GM12865 (cell line): ENCODE data around the gene ATP11A.
"Not testable (repeated sequence)": the region's sequence is repeated elsewhere in the genome, so short reads cannot be mapped to it uniquely, and the experiment has no call there.

Experiments
- DNase-seq: peaks from one replicate; pipeline ENCODE4 v3.0.0; 2010; ENCODE audit warnings: low read depth
- H3K4me3 ChIP-seq: 2 replicates; pipeline ENCODE4 v1.5.1; 2011; ENCODE audit warnings: mild to moderate bottlenecking, low read depth, low read length, control low read depth
- CTCF ChIP-seq: IDR thresholded peaks from 2 replicates; pipeline ENCODE4 v1.5.1; 2011; ENCODE audit warnings: low read length, control low read depth, low read depth, inconsistent platforms; ENCODE audit not compliant: insufficient read depth; ENCODE audit errors: missing control alignments

Gene ATP11A

GRCh38 chr13:112861876-112862615, 172.2 kb downstream of the ATP11A start:
- no peak for TF ChIP-seq CTCF
- DNase-seq, result no peak
- no peak overlapping the region for H3K4me3 ChIP-seq

- not testable (repeated sequence) for H3K4me3 ChIP-seq, DNase-seq
Observed at GRCh38 chr13:112863356-112863755, 173.5 kb downstream of the ATP11A start.

- not testable (repeated sequence) for DNase-seq, H3K4me3 ChIP-seq
Observed at GRCh38 chr13:112865478-112865877, 175.6 kb downstream of the ATP11A start.

DNA sequence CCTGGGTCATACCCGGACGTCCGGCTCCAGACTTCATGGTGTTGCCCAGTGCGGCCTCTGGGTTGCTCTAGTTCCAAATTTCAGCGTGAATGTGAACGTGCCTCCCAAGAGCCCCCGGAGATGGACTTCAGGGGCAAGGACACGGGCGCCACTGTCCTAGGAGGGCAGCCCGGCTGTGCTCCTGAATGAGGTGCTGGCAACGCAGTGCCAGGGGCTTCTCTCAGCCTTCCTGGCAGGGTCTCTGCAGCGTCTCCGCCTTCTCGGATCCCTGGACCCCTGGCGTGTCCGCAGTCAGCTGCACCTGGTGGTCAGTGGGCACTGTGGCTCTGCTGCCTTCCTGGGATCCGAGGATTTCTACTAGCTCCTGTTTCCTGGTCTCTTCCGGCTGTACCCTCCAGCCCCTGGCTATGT, 177.5 kb downstream of the ATP11A start:
- no peak for TF ChIP-seq CTCF
- DNase-seq, result no peak

GRCh38 chr13:112868308-112868707, 178.5 kb downstream of the ATP11A start:
- H3K4me3 ChIP-seq, result no peak overlapping the region
- TF ChIP-seq CTCF, result no peak
- DNase-seq, result no peak

More for the DNA sequence above, 177.5 kb downstream of the ATP11A start:
- no peak overlapping the region for H3K4me3 ChIP-seq

DNA sequence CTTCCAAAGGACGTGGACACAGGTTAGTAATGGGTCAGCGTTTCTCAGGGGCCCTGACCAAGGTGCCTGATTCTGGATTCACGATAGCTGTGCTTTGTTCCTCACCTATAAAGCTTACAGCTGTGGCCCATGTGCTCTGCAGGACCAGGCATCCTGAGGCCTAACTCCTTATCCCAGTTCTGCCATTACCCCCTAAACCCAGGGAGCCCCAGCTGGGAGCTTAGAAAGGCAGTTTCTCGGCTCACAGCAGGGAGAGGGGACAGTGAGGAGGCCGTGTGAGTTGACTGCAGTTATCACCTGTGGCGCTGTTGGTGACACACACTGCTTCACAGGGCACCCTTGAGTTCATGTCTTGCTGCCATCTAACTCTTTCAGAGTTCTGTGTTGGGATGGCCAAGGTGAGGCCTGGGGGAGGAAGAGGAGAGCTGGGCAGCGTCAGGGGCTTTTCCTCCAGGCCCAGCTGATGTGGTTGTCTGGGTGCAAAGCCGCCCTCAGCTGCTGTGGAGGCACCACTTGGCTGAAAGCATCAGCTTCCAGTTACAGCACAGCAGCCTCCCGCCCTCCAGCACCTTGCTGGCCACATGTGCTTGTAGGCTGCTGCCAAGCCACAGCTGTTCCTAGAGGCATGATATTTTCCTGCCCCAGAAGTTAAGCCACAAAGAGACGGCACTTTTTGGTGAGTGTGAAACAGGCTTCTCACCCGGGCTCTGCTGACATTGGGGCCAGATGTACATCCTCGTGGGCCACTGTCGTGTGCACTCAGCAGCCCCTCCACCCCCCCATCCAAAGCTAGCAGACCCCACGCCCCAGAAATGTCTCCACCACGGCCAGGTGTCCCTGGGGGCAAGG, 179.6 kb downstream of the ATP11A start:
- no peak overlapping the region for H3K4me3 ChIP-seq
- no peak for TF ChIP-seq CTCF
- no peak for DNase-seq

GRCh38 chr13:112870051-112870331, 180.2 kb downstream of the ATP11A start:
- H3K4me3 ChIP-seq, result no peak overlapping the region
- TF ChIP-seq CTCF, result no peak
- no peak for DNase-seq
